ENCODE measurements around the gene DGKD. TPM values are rescaled to one million over a fixed set of nuclear protein-coding genes. Genes with fewer than 3 reads are reported as not detected.

DGKD gene
- total RNA-seq, 1 donor from 2014 or later, result 15.3 TPM

DNA sequence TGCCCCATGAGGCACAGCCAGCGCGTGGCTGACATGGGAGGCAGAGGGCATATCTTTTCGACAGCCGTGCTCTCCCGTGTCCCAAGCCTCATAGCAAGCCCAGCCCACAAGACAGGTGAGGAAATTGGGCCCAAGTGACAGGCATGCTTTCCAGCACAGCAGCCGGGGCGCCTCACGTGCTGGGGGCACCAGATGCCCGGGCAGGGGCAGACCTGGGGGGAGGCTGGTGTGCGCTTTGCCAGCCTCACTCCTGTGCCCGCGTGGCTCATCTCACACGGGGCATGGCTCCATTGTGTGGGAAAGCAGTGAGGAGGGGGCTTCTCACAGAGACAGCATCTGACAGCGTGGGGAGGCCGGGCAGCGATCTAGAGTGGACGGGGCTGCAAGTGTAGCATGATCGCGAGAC is 119.1 kb downstream of the DGKD start:
- no peak for DNase-seq (ENCODE audit: low spot score)
- H3K4me3 Mint-ChIP-seq (ENCODE audit: unreplicated experiment), result no peak overlapping the region
- no peaks in the 10 kb centered on the region for H3K4me1 Mint-ChIP-seq (ENCODE audit: unreplicated experiment)
- no peaks in the 10 kb centered on the region for H3K9me3 Mint-ChIP-seq (ENCODE audit: unreplicated experiment)
- H3K27me3 Mint-ChIP-seq (ENCODE audit: unreplicated experiment), result peaks cover 3% of the 10 kb centered on the region
- TF ChIP-seq, protein P1, sequence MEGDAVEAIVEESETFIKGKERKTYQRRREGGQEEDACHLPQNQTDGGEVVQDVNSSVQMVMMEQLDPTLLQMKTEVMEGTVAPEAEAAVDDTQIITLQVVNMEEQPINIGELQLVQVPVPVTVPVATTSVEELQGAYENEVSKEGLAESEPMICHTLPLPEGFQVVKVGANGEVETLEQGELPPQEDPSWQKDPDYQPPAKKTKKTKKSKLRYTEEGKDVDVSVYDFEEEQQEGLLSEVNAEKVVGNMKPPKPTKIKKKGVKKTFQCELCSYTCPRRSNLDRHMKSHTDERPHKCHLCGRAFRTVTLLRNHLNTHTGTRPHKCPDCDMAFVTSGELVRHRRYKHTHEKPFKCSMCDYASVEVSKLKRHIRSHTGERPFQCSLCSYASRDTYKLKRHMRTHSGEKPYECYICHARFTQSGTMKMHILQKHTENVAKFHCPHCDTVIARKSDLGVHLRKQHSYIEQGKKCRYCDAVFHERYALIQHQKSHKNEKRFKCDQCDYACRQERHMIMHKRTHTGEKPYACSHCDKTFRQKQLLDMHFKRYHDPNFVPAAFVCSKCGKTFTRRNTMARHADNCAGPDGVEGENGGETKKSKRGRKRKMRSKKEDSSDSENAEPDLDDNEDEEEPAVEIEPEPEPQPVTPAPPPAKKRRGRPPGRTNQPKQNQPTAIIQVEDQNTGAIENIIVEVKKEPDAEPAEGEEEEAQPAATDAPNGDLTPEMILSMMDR (IDR thresholded peaks at IDR 0.05; ENCODE audit: unreplicated experiment), result no peak
- no peak overlapping the region for H3K27ac Mint-ChIP-seq (ENCODE audit: unreplicated experiment)
- peaks cover 7% of the 10 kb centered on the region for H3K36me3 Mint-ChIP-seq (ENCODE audit: low read depth, unreplicated experiment)

DNA sequence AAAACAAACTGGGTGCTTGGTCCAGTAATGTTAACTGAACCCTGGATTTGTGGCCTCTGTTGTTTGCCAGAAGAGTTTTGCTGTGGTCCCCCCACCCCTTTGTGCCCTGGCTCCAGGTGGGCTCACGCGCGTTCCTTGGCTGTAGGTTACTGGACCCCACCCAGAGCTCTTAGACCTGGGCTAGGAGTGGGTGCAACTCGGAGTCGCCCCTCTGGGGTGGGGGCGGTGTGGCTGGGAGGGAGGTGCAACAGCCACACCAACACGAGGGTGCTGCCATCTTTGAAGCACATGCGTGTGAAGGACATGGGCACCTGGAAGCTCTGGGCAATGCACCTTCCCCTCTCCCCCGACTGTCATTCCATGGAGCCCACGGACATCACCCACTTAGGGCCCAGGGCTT is 119.6 kb downstream of the DGKD start:
- no peaks in the 10 kb centered on the region for H3K9me3 Mint-ChIP-seq (ENCODE audit: unreplicated experiment)
- peaks cover 3% of the 10 kb centered on the region for H3K27me3 Mint-ChIP-seq (ENCODE audit: unreplicated experiment)
- no peak overlapping the region for H3K27ac Mint-ChIP-seq (ENCODE audit: unreplicated experiment)

DNA sequence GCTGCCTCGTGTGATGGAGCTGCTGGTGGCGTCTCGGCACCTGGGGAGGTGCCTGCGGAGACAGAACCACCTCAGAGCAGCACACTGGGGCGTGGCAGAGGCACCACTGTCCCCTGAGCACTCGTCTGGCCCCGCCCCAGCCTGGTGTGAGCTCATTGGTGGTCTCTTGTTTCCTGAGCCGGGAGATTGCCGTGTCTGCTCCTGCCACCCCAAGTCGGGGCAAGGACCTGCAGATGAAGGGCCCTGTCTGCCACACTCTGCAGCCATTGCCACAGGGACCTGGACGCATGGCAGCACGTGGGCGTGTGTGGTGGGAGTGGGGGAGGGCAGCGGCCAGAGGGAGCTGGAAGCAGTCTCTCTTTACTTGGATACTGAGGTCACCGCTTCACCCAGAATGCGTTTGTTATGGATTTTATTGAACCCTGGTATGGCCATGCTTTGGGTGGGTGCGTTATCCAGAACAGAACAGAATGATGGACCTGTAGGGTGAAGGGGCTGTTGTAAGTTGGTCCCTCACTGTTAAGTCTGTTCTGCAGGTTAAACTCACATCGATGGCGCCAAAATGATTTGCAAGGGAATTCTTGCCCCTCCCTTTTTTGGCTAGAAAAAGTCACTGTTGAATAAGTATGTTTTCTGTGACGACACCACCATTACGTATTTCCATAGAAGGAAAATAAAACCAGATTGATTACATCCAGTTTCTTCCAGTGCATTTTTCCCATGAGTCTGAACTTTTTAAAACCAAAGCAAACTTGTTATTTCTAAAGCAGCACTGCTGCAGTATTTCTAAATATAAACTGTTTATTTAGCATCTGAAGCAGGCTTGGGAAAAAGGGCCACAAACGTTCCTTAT is 120.2 kb downstream of the DGKD start:
- Mint-ChIP-seq H3K9me3 (ENCODE audit: unreplicated experiment) (no peaks in the 10 kb centered on the region), H3K27ac (ENCODE audit: unreplicated experiment) (no peak overlapping the region), H3K36me3 (ENCODE audit: low read depth, unreplicated experiment) (peaks cover 7% of the 10 kb centered on the region), H3K4me1 (ENCODE audit: unreplicated experiment) (no peaks in the 10 kb centered on the region), H3K27me3 (ENCODE audit: unreplicated experiment) (peaks cover 1% of the 10 kb centered on the region), H3K4me3 (ENCODE audit: unreplicated experiment) (no peak overlapping the region)
- TF ChIP-seq, protein P1 (IDR thresholded peaks at IDR 0.05; ENCODE audit: unreplicated experiment), result no peak
- DNase-seq (ENCODE audit: low spot score), result no peak

More for the DNA sequence above, 119.6 kb downstream of the DGKD start:
- Mint-ChIP-seq H3K36me3 (ENCODE audit: low read depth, unreplicated experiment) (peaks cover 7% of the 10 kb centered on the region), H3K4me1 (ENCODE audit: unreplicated experiment) (no peaks in the 10 kb centered on the region), H3K4me3 (ENCODE audit: unreplicated experiment) (no peak overlapping the region)
- TF ChIP-seq, protein P1 (IDR thresholded peaks at IDR 0.05; ENCODE audit: unreplicated experiment), result no peak
- no peak for DNase-seq (ENCODE audit: low spot score)

DNA sequence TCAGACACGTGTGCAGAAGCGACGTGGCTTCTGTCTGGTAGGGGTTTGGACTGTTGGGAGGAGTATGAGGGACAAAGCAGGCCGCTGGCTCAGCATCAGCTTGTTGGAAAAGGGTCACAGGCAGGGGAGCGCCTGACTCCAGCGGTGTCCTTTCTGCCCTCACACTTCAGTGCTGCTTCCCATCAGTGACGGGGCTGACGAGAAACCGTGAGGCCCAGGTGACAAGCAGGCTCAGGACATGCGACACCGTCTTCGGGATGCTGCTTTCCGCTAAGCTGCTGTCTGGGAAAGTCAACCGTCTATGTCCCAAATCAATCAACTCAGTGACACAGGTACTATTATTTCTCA is 121.7 kb downstream of the DGKD start:
- no peaks in the 10 kb centered on the region for H3K9me3 Mint-ChIP-seq (ENCODE audit: unreplicated experiment)
- H3K27me3 Mint-ChIP-seq (ENCODE audit: unreplicated experiment), result no peaks in the 10 kb centered on the region
- H3K27ac Mint-ChIP-seq (ENCODE audit: unreplicated experiment), result no peak overlapping the region
- H3K4me3 Mint-ChIP-seq (ENCODE audit: unreplicated experiment), result no peak overlapping the region
- TF ChIP-seq, protein P1 (IDR thresholded peaks at IDR 0.05; ENCODE audit: unreplicated experiment), result no peak
- no peaks in the 10 kb centered on the region for H3K4me1 Mint-ChIP-seq (ENCODE audit: unreplicated experiment)
- H3K36me3 Mint-ChIP-seq (ENCODE audit: low read depth, unreplicated experiment), result peaks cover 8% of the 10 kb centered on the region
- no peak for DNase-seq (ENCODE audit: low spot score)
